GM04503 (cell line): ENCODE data around the gene PER3.

Source experiments
- DNase-seq: peaks from one replicate; pipeline ENCODE4 v3.0.0-alpha.2; 2012; ENCODE audit warnings: low read depth

The PER3 gene

DNA sequence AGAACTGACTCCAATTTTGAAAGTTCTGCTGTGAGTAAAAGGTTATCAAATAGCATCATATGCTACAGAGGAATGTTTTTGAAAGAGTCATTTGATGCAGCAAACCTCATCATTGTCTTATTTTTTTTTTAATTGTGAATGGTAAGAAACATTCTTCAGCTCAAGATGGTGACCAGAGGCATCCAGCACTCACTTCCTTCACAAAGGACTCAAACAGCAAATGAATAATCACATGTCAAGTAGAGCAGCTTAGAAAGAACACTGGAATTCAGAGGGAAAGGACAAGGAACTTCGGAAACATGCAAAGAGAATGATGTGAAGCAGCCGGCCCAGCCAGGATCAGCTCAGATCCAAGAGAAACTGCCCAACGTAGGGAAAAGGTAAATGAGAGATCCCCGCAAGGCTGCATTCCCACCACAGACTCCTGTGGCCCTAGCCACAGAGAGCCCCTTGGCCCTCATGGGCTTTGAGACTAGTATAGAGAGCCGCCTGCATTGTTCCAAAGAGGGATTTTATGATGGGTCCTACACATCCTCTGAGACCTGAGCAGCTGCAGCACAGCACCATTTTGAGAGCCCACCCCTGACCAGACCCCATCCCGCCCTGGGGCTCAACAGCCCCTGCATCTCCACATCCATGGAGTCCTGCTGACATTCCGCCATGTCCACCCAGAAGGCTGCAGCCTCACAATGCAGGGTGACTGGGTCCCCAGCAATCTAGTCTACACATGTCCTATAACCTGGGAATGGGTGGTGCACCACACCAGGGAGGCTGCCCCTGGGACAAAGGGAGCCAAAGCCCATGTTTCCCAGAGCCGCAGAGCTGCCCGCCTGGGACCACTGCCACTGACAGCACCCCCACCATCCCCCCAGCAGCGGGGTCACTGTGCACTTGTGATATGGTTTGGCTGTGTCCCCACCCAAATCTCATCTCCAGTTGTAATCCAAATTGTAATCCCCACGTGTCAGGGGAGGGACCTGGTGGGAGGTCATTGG lies 90.0 kb downstream of the PER3 start:
- no peak for DNase-seq

DNA sequence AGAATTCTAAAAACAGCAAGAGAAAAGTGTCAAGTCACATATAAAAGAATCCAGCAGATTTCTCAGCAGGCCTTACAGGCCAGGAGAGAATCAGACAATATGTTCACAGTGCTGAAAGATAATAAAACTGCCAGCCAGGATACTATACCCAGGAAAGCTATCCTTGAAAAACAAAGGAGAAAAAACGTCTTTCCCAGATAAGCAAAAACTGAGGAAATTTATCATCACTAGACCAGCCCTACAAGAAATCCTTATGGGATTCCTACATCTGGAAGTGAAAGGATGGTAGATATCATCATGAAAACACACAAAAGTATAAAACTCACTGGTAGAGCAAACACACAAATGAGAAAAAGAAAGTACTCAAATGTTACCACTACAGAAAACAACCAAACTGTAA lies 93.9 kb downstream of the PER3 start:
- no peak for DNase-seq

DNA sequence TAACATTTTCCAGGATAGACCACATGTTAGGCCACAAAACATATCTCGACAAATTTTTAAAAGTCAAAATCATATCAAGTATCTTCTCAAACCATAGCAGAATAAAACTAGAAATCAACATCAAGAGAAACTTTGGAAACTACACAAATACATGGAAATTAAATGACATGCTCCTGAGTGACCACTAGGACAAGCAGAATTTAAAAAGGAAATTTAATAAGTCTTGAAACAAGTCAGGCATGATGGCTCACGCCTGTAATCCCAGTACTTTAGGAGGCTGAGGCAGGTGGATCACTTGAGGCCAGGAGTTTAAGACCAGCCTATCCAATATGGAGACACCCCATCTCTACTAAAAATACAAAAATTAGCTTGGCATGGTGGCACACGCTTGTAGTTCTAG lies 95.1 kb downstream of the PER3 start:
- DNase-seq: no peak

DNA sequence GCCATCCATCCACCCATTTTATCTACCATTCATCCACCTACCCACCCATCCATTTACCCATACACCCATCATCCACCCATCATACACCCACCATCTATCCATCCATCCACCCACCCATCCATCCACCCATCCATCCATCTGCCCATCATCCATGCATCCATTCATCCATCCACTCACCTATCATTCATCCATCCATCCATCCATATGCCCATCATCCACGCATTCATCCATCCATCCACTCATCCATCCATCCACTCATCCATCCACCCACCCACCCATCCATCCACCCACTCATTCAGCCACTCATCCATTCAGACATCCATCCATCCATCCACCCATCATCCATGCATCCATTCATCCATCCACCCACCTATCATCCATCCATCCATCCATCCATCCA lies 100.7 kb downstream of the PER3 start:
- no peak for DNase-seq

DNA sequence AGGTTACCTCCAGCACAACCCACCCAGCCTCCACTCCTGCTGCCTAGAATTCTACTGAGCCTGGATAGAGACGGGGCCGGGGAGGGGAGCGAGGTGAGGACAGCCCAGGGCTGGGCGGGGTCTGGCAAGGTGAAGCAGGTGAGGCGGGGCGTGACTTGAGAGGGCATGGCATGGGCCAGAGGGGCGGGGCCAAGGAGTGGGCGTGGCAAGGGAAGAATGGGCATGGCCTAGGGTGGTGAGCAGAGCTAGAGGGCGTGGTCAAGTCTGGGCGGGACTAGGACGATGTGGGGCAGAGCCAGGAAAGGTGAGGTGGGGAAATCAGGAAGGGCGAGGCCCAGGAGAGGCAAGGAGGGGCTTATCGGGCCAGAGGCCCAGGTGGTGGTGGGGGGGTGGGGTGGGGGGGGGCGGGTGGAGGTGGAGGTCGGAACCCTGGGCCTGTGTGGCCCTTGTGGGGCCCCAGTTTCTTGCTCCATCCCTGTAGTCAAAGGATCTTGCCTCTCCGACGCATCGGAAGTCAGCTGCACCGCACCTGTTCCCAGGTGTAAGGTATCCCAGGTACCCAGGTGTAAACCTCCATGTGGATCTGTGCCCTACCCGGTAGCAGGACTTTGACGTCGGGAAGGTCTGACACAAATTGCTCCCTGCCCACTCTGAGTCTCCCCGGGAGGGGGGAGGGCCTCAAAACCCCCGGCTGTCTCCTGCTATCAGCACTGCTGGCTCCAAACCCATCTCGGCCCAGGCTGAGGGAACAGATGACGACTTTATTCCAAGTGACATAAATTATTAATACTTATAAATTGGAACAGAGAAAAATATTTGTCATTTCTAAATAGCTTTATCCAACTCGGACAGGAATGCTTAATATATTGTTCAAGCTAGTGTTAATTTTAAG lies 101.7 kb downstream of the PER3 start:
- no peak for DNase-seq

DNA sequence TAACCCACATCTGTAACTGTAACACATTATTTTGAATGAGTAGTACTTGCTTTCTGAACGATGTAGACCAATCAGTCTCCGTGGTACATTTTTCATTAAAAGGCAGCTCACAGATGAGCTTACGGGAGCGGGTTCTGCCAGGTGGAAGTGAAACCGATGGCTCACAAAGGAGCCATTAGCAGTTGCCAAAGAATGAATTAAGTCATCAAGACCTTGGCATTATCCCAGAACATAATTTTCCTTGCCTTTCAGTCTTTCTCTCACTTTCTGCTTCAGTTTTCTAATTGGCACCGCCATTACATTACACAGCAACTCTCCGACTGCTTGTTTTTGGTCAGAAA lies 102.3 kb downstream of the PER3 start:
- no peak for DNase-seq

DNA sequence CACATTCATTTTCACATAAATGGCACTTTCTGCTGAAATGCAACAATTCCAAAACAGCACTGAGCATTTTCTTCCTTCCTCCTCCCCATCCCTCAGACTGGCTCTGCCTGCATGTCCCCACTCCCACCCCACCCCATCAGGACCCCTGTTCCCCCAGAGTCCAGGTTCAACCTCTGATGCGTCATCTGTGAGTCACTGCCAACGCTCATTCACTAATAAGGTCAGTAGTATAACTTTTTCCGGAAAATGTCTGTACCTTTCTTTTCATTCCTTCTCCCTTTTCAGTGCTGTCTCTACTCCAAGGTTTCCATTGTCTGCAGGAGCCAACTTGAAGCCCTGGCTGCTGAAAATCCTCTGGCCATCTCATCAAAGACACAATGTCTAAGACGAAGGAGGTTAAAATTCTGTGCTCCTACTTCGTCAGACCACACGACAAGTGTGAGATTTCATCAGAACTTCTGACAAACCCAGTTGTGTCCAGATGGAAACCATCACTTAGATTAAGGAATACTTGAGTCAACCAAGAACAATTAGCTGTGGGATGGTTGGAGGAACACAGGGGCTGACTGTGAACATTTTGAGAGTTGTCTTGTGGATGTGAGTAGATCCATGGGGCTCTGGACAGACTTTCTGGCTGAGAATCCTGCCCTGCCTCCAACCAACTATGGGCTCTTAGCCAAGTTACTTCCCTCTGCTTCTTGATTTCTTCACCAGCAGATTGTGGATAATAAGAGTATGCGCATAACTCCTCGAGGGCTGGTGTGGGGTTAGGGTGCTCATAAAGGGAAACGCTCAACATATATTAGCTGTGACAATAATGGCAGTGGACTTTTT lies 104.4 kb downstream of the PER3 start:
- DNase-seq: no peak

DNA sequence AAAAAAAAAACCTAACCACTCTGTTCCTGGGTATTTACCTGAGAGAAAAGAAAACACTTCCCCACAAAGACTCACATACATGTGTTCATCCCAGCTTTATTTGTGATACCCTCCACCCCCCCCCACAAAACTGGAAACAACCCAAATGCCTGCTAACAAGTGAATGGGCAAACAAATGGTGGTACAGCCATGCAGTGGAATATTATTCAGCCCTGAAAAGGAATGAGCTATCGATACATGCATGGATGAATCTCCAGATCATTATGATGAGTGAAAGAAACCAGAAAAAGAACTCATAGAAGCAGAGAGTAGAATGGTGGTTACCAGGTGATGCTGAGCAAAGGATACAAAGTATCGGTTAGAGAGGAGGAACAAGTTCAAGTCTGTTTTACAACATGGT lies 106.8 kb downstream of the PER3 start:
- DNase-seq: no peak

DNA sequence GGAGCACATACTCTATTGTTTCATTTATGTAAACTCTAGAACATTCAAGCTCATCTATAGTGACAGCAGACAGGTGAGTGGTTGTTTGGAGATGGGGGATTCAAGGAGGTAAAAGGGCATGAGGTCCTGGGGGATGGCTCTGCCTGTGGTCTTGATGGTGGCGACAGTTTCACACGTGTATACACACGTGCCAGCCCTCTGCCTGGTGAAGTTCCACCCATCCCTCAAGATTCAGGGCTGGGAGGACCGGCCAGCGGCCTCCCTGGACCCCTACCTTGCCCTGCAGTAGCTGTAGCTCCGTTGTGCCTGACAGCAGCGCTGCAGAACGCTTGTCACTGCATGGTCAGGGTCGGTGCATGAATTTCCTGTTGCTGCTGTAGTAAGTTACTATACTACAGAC lies 107.7 kb downstream of the PER3 start:
- no peak for DNase-seq

DNA sequence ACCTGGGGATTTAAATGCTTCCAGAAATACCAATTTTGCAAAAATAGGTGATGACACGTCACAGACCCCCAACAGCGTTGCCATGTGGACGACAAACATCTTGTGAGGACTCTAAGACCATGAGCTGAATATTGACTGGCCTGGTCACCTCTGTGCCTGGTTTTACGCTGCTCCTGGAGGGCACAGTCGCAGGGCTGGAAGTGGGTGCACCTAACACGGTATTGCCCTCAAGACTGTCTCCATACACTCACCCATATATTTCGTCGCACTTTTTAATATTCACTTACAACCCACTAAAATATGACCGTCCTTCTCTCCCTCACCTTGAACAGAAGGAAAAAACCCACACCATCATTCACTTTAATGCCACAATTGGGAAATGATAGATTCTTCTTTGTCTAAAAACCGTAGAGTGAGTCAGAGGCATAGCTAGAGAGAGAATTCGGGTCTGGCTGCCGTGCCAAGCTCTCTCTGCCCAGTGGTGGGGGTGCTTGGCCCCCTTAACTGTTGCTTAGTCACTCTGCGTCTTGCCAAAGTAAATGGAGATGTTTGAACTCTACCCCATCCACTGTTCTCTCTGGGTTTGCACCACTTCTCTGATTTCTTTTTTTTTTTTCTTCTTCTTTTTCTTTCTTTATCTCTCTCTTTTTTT lies 109.6 kb downstream of the PER3 start:
- peak; percentile 49 for DNase-seq
